GM19035 (cell line): Measurements from ENCODE around the gene KCTD16.

Experiments
- ATAC-seq: cut with Tn5 transposase; IDR thresholded peaks from one replicate; pipeline ENCODE4 v1.9.1; 2021; ENCODE audit not compliant: unreplicated experiment

KCTD16 gene

DNA sequence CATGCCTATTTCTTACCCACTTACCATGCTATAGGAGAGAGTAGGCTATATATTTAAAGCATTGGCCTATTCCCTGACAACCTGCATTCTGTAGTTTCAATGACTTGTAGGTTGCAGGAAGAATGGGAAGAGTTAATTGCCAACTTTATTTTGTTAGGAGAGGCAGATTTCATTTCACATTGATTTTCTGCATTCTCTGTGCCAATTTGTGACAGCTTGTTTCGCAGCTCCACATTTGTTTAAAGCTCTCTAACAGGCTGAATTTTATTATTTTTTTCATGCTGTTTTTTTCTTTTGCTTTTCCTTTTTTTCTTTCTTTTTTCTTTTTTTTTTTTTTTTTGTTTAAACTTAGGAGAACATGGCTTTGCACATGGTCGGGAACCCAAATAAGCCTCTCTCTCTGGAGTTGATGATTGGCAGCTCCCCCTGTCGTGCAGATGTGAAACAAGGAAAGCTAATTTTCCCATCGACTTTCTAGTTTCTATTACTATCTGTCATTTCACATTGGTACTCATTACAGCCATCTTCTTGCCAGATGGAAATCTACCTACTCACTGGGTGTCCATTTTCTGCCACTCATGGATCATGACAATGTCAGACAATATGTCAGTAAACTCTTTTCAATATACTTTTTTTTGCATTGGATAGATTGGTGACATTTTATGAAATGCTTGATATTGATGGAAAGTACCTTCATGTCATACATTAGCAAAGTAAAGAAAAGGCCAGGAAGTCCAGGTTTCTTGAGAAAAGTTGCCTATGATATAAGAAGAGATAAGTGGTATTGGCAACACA, 223.2 kb downstream of the KCTD16 start:
- ATAC-seq, result no peak

DNA sequence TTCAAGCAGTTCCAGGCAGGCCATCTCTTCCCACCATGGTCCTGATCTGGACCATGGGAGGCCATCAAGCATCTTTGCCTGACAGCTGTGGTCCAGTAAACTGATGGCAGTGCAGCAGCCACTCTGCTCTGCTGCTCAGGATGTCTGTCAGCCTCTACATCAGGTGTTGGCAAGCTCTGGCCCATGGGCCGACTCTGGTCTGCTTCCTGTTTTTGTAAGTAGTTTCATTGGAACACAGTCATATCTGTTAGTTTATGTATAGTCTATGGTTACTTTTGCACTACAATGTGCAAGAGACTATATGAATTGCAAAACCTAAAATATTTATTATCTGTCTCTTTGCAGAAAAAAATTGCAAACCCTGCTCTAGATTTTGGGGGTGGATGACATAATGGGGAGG, 225.0 kb downstream of the KCTD16 start:
- no peak for ATAC-seq

DNA sequence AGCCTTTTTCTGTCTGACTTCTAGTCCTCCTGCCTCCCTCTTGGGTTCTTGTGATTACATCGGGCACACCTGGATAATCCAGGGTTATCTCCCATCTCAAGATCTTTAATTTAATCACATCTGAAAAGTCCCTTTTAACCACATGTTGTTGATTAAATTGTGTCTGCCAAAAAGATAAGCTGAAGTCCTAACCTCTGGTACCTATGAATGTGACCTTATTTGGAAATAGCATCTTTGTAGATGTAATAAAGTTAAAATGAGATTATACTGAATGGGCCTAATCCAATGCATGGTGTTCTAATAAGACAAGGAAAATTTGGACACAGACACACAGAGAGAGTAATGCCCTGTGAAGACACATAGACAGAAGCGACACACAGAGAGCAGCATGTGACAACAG, 232.4 kb downstream of the KCTD16 start:
- no peak for ATAC-seq

DNA sequence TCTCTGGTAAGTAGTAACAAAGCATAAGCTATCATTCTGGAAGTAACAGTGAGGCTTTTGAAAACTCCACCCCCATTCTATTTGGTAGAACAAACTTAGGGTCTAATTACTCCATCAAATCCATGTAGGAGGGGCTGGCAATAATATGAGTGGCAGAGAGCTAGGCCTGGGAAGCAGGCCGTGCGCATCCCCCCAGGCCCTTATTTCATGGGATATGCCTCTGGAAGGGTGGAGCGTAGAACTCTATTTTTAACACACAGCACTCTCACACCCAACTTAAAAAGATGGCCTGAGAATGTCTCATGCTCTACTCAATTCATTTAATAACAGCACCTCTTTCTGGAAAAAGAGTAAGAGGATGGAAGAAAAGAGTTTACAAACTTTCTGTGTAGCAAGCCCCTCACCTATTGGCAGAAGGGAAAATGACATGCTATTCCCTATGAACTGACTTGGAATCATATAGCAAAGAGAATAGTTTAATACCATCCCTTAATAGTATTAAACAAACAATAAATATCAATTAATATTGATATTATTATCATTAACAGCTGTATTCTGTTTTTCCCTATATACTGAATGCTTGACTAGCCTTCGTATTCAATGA, 233.2 kb downstream of the KCTD16 start:
- no peak for ATAC-seq

DNA sequence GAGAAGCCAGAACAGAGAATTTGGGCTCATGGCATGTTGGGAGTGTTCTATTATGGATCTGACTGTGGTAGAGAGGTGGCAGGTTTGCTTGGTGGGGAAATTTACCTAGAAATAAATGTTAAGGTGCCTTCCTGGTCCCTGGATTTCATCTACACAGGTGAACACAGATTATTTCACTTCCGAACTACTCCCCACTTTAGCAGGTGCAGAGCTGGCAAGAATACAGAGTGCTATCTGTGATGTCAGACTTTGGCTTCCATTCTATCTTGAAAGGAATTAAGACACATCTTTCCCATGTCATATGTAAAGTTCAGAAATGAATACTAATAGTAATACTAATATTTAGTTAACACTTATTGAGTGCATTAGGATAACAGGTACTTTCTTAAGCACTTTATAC, 234.0 kb downstream of the KCTD16 start:
- no peak for ATAC-seq

DNA sequence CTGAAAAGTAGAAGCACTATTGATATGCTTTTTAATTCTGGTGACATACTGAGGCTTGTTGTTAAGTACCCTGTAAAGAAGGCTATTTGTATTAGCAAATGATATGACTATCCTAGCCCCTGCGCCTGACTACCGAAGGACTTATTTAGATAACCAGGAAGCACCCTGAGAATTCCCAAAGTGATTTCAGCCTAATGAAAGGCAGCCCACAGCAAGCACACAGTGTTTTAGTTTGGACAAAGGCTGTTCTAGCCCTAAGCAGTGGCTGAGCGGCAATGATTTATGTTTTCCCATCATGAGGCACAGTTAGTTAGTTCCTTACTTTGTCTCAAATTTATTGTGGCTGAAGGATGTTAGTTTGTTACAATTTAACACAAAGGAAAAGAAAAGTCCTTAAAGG, 235.3 kb downstream of the KCTD16 start:
- ATAC-seq, result no peak

DNA sequence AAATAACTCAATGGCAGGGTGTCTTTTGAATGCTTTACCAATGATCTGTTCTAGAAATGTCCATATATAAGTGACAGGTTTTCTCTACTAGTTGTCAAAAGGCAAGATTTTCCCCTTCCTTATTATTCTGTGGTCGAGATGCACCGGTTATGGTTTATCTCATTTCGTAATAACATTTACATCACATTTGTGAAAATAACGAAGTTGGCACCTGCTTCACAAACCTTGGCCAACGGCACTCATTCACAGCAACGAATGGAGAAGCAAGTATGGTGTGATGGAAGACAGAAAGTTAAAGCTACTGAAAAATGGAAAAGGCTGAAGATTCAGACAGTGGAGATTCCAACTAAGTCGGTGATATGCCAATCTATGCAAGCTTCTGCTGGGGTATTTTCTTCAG, 235.8 kb downstream of the KCTD16 start:
- no peak for ATAC-seq

DNA sequence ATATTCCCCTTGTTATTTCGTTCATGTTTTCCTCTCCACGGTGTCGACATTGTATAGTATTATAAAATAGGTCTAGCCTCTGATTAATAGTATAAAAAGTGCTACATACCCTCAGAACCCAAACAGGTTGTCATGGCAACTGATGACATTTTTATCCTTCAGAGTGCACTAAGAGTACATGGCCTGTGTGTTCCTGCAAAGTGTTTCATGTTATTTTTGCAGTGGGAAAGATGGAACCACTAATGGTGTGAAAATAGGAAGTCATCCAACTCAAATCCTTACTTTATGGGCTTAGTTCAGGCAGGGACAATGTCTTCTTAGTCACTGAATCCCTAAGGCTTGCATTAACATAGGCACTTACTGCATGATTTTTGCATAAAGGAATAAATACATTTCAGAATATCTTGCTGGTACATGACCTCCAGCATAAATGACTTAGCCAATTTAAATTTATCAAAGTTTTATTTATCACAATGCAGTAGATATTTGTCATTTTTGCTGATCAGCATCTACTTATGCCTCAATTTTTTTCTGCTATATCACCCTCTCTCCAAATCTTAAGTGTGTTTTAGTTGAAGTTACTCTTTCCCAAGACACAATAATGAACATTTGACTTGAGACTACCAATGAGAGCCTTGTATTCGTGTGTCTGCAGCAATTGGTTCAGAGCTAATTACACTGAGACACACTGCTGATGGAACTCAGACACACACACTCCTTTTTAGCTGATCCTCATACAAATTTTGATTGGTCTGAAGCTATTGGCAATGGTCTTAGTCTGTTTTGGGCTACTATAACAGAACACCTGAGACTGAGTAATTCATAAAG, 243.7 kb downstream of the KCTD16 start:
- no peak for ATAC-seq

DNA sequence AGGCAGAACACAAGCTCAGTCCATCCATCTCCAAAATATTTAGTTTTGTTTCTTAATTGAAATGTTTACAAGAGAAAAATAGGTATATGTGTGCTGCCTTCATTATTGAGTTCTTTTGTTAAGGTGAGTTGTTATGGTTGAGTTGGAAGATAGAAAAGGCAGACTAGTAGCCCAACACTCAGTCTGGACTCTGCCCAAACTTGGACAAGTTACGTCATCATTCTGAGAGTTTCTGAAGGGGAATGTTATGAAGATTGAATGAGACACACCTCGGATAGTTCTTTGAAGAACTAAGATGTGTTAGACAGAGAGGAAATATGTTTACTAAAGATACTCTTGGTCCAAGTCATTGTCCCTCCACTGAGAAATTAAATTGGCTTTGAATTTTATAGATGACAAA, 245.5 kb downstream of the KCTD16 start:
- no peak for ATAC-seq

DNA sequence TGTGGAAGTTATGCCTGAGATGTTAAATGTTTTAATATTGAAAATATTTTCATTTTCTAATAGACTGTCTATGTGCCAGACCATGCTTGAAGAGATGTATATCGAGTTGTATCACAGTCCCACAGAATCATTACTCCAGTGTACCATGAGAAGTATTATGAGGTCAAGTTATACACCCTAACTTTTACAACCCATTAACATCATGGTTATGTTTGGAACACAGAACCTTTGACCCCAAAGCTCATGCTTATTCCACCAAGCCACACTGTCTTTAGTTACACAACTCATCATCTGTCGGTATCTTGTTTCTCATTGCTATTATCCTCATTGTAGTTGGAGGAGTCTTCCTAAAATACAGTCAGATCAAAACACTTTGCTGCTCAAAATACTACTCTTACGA, 248.0 kb downstream of the KCTD16 start:
- no peak for ATAC-seq

DNA sequence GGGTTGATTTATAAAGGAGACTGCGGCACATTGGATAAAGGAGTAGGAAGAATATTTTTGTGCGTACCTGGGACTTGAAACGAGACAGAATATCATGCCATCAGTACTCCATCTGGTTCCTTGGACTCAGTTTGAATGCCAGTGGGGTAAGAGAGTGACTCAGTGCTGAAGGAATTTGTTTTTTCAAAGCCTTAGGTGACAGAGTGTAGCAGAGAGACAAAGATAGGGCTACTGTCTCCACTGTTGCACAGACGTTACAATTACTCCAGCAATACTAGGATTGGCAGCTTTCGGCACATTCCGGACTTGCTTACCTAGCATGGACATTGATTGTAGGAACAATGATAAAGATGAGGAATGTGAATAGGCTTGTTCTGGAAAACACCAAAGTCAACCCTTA, 250.7 kb downstream of the KCTD16 start:
- no peak for ATAC-seq

DNA sequence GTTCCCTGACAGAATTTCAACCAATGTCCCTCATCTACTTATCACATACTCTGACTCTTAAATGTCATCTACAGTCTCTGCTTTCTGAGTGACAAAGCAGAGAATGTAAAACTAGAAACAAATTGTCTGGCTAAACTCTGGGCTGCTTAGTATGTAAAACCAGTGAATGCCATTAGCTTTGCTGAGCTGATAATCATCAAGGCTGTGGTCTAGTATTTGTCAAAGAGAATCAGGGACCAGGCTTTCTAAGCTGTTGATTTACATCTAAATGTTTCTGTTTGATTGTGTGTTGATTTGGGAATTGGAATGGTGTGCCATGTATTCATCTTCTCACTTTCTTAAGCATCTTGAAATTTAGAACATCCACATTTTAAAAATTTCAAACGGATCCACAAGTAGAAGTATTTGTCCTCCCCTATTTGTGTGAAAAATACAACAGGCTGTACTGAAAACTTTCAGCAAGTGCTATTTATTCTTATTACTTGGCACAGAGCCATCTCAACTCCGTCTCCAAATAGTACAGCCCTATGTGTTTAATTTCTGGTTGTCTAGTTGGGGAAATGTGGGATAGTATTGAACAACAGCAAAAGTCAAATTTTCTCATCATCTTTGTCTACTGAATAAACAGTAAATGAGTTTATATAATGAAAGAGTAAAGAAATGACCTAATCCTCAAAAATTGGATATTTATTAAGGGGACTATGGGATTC, 251.5 kb downstream of the KCTD16 start:
- no peak for ATAC-seq

DNA sequence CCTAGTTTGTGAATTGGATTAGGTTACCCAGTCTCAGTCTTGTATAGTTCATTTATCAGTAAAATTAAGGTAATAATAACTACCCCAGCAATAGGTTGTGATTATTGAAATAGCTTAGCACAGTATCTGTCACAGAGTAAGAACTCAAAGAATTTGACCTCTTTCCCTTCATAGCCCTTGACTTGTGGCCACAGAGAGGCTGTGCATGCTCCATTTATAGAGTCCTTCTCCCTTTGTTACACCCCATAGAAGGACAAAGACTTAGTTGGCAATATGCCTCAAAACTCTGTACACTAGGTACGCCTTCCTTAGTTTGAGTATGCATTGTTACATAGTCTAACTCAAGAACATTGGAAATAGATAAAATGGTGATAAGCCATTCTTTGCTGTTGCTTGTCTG, 257.2 kb downstream of the KCTD16 start:
- no peak for ATAC-seq

DNA sequence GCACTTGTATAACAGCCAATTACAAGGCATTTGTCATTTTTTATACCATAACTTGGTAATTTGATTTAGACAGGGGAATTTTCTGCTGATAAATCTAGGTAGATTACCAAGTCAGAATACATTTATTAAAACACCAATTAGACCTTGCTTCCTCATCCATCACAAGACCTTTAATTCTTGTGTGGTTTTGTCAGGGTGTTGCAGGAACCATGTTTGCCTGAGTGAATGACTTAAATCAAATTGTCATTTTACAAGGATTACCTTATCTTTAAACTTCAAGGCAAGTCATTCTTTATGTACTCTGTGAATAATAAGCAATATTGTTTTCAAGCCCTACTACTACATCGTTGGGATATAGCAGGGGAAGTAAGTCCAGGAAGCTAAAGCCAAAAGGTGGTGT, 257.7 kb downstream of the KCTD16 start:
- no peak for ATAC-seq

DNA sequence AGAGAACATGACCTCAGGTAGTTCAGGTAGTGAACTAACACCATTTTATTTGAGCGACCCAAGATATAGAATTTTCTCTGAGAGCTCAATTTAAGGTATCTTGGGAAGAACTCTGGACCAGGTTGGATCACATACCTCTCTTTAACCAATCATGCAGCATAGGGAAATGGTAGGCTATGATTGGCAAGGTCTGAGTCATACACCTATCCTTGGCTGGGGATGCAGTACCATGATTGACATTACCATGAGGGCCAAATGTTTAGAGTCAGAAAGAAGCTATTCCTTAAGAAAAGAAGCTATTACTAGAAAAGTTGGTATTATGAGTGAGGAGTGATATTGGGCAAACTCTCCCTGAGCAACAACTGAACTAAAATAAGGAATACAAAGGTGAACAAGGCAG, 258.7 kb downstream of the KCTD16 start:
- ATAC-seq, result no peak

DNA sequence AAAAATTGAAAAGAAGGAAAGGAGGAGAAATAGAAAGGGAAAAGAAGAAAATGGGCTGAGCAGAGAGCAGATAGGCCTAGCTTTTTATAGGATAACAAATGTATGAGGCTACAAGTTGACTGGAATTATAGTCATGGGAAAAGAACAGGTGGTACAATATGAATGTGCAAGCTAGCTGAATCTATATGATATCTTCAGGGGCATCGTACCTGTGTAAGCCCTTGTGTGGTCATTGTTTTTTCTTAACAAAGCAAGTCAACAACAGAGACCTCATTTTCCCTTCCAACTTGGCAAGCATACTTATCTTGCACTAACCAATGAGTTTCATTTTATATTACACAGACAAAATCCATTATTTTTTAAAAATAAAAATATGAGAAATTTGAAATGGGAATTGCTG, 259.2 kb downstream of the KCTD16 start:
- ATAC-seq, result no peak

DNA sequence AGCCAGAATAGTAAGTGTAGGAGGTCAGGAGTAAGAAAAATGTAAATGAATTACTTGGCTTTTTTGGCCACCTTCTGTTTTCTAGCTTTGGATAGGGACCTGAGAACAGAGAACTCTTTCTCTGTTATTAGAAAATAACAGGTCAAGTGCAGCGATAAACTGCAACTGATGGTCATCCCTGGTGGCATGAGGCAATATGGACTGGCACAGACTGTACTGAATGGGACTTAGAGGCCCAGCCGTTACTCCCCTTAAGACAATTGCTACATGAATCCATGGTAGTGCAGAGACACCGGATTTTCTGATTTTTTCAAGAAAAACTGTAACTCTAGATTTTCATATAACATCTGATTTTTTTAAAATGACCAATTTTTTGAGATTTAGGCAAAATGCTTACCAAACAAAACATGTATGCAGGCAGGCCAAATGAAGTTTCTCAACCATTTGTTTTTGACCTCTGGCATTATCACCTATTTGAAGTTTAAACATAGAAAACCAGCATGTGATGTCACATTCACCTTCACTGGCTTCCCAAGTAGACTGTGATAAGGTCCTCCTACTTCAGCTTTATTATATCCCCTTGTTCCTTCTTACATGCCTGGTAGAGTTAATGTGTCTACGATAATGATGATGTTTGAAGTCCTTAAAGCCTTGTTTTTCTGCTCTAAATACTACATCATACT, 262.6 kb downstream of the KCTD16 start:
- ATAC-seq, result no peak

DNA sequence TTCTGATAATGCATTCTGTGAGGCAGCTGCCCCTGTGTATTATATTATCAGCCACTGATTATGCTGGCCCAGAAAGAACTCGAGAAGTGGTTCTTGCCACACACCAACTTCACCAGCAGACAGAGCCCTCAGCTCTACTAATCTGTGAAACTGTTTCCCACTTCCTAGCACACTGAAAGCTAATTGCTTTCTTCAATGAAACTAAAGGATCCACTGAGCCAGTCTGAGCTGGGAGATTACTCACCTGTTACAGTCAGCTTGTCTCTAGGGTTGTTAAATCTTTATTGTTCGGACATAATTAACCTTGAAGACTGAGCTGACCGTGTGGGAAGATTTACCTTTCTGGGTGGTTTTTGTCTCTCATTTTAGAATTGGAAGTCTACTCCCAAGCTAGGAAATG, 263.2 kb downstream of the KCTD16 start:
- no peak for ATAC-seq

DNA sequence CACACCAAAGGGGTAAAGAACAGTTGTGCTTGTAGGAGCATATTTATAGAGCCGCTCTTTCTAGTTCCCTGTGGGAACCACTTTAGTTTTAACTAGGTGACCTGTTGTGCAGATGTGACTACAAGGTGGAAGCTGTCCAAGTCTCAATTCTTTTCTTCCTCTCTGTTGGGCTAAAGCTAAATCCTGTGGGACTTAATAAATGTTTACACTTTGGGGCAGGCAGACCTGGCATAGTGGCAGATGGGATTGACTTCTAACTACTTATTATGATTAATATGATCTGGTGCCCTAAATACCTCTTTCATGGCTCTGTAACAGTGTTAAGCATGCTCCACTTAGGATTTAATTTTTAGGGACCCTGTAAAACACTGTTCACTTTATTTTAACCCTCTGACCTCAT, 265.3 kb downstream of the KCTD16 start:
- ATAC-seq, result no peak

DNA sequence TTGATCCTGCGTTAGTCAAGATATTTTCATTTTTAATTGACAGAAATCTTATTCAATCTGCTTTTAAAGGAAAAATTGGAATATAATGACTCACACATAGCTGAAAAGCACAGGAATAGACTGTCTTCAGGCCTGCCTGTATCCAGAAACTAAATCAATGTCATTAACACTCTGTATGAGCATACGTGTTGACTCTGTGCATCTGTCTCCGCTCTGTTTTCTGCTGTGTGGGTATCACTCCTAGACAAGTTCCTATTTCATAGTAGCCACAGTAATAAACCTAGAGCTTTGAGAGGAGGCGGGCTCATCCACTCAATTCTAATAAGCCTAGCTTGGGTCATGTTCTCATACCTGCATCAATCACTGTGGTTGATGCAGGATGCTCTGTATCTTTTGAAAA, 267.6 kb downstream of the KCTD16 start:
- no peak for ATAC-seq

DNA sequence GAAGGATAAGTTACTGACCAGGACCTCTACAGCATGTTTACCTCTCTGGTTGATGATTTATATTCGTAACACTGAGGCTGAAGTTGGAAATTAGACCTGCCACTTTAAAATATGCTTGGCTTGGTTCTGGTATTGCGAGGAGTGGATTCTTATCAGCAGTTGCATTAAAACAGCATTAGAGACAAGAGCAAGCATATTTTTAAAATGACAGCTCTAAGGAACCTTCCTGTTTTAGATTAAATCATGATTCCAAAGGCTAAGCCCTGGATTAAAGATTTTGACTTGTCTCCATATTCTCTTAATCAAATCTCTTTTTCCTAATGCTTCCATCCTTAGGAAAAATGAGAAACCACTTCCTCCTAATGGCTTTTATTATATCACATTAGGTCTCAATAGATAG, 277.8 kb downstream of the KCTD16 start:
- ATAC-seq, result no peak
